Activated naive CD4-positive, alpha-beta T cell treated with anti-CD3 and anti-CD28 coated beads for 36 hours (primary cell): ENCODE results near the gene EXOC6B. TPM values are rescaled to one million over a fixed set of nuclear protein-coding genes. Genes with fewer than 3 reads are reported as not detected.

Experiments used
- CTCF ChIA-PET: fragments of 350-600 bp; sonication (Branson Sonifier 250); formaldehyde crosslinking; loops from one replicate; lab custom pipeline; 2021; ENCODE audit warnings: antibody characterized with exemption; lab: Charles Lee
- DNase-seq: peaks from one replicate; pipeline ENCODE4 v3.0.0-alpha.2; 2020
- H3K27ac Mint-ChIP-seq: one replicate; pipeline ENCODE4 v1.8.0; 2021; ENCODE audit warnings: mild to moderate bottlenecking, mixed read lengths
- H3K27me3 Mint-ChIP-seq: one replicate; pipeline ENCODE4 v1.8.0; 2021; ENCODE audit warnings: low read depth, mixed read lengths
- H3K36me3 Mint-ChIP-seq: one replicate; pipeline ENCODE4 v1.8.0; 2021; ENCODE audit warnings: low read depth, mixed read lengths
- H3K4me1 Mint-ChIP-seq: one replicate; pipeline ENCODE4 v1.8.0; 2021; ENCODE audit warnings: low read depth, mixed read lengths
- H3K4me3 Mint-ChIP-seq: one replicate; pipeline ENCODE4 v1.8.0; 2021; ENCODE audit warnings: mild to moderate bottlenecking, moderate library complexity, mixed read lengths
- H3K9me3 Mint-ChIP-seq: one replicate; pipeline ENCODE4 v1.8.0; 2021; ENCODE audit warnings: mixed read lengths
- intact Hi-C: fragments of 100-400 bp; cut with micrococcal nuclease; formaldehyde crosslinking; loops from one replicate; pipeline ENCODE4 v1.15.1; 2023
- total RNA-seq, 2 experiments: library from RNA; stranded (reverse); gene quantifications; one replicate each; pipeline ENCODE4 v1.2.3, GENCODE V29; 2021

Gene EXOC6B
- total RNA-seq, 2 experiments from 2014 or later = 6.1 to 7.5 TPM

- Mint-ChIP-seq H3K36me3 (peaks cover 14% of the 10 kb centered on the region), H3K4me1 (no peaks in the 10 kb centered on the region), H3K4me3 (no peak overlapping the region), H3K9me3 (peaks cover 29% of the 10 kb centered on the region), H3K27me3 (no peaks in the 10 kb centered on the region), H3K27ac (no peak overlapping the region)
- CTCF ChIA-PET = no interaction called here
- DNase-seq = no peak
- intact Hi-C loops = no loop called here
These were observed 436.4 kb downstream of the EXOC6B start for GRCh38 chr2:72389447-72389846.

GRCh38 chr2:72388263-72388662, 437.6 kb downstream of the EXOC6B start:
- intact Hi-C loops = no loop called here
- Mint-ChIP-seq H3K4me1 (no peaks in the 10 kb centered on the region), H3K9me3 (peaks cover 29% of the 10 kb centered on the region), H3K27me3 (no peaks in the 10 kb centered on the region), H3K4me3 (no peak overlapping the region), H3K27ac (no peak overlapping the region), H3K36me3 (peaks cover 17% of the 10 kb centered on the region)
- CTCF ChIA-PET = no interaction called here
- no peak for DNase-seq

- CTCF ChIA-PET = no interaction called here
- H3K9me3 Mint-ChIP-seq = peaks cover 24% of the 10 kb centered on the region
- no peak overlapping the region for H3K27ac Mint-ChIP-seq
- H3K4me1 Mint-ChIP-seq = no peaks in the 10 kb centered on the region
- H3K27me3 Mint-ChIP-seq = no peaks in the 10 kb centered on the region
- H3K36me3 Mint-ChIP-seq = peaks cover 9% of the 10 kb centered on the region
- no peak overlapping the region for H3K4me3 Mint-ChIP-seq
- intact Hi-C loops = no loop called here
- DNase-seq = no peak
These were observed 439.5 kb downstream of the EXOC6B start for GRCh38 chr2:72386288-72386687.

- no peaks in the 10 kb centered on the region for H3K27me3 Mint-ChIP-seq
- H3K9me3 Mint-ChIP-seq = no peaks in the 10 kb centered on the region
- no peaks in the 10 kb centered on the region for H3K4me1 Mint-ChIP-seq
- H3K4me3 Mint-ChIP-seq = no peak overlapping the region
- intact Hi-C loops = no loop called here
- CTCF ChIA-PET = no interaction called here
- no peak for DNase-seq
- H3K36me3 Mint-ChIP-seq = peaks cover 29% of the 10 kb centered on the region
- H3K27ac Mint-ChIP-seq = no peak overlapping the region
These were observed 447.0 kb downstream of the EXOC6B start for GRCh38 chr2:72378753-72379348.

- CTCF ChIA-PET = no interaction called here
- H3K4me3 Mint-ChIP-seq = no peak overlapping the region
- intact Hi-C loops = no loop called here
- H3K27me3 Mint-ChIP-seq = no peaks in the 10 kb centered on the region
- DNase-seq = no peak
- peaks cover 15% of the 10 kb centered on the region for H3K9me3 Mint-ChIP-seq
- H3K36me3 Mint-ChIP-seq = peaks cover 29% of the 10 kb centered on the region
- no peak overlapping the region for H3K27ac Mint-ChIP-seq
- no peaks in the 10 kb centered on the region for H3K4me1 Mint-ChIP-seq
These were observed 458.2 kb downstream of the EXOC6B start for GRCh38 chr2:72367530-72368225.

- Mint-ChIP-seq H3K27me3 (no peaks in the 10 kb centered on the region), H3K27ac (no peak overlapping the region), H3K4me3 (no peak overlapping the region), H3K4me1 (no peaks in the 10 kb centered on the region), H3K9me3 (no peaks in the 10 kb centered on the region), H3K36me3 (peaks cover 13% of the 10 kb centered on the region)
- CTCF ChIA-PET = no interaction called here
- DNase-seq = no peak
- intact Hi-C loops = no loop called here
These were observed 462.4 kb downstream of the EXOC6B start for GRCh38 chr2:72363406-72363805.

GRCh38 chr2:72362733-72363132, 463.1 kb downstream of the EXOC6B start:
- Mint-ChIP-seq H3K4me3 (no peak overlapping the region), H3K27ac (no peak overlapping the region), H3K27me3 (no peaks in the 10 kb centered on the region), H3K36me3 (peaks cover 13% of the 10 kb centered on the region), H3K4me1 (no peaks in the 10 kb centered on the region), H3K9me3 (no peaks in the 10 kb centered on the region)
- no peak for DNase-seq
- intact Hi-C loops = no loop called here
- CTCF ChIA-PET = no interaction called here

- Mint-ChIP-seq H3K36me3 (peaks cover 13% of the 10 kb centered on the region), H3K4me3 (no peak overlapping the region), H3K9me3 (no peaks in the 10 kb centered on the region), H3K27ac (no peak overlapping the region), H3K4me1 (no peaks in the 10 kb centered on the region), H3K27me3 (no peaks in the 10 kb centered on the region)
- intact Hi-C loops = no loop called here
- DNase-seq = no peak
- CTCF ChIA-PET = no interaction called here
These were observed 464.3 kb downstream of the EXOC6B start for GRCh38 chr2:72361521-72361920.

- no peaks in the 10 kb centered on the region for H3K4me1 Mint-ChIP-seq
- H3K36me3 Mint-ChIP-seq = peaks cover 11% of the 10 kb centered on the region
- no peak overlapping the region for H3K27ac Mint-ChIP-seq
- intact Hi-C loops = no loop called here
- no peak overlapping the region for H3K4me3 Mint-ChIP-seq
- no peaks in the 10 kb centered on the region for H3K27me3 Mint-ChIP-seq
- no peaks in the 10 kb centered on the region for H3K9me3 Mint-ChIP-seq
- DNase-seq = no peak
- CTCF ChIA-PET = no interaction called here
These were observed 464.8 kb downstream of the EXOC6B start for GRCh38 chr2:72361042-72361441.

GRCh38 chr2:72350852-72351251, 475.0 kb downstream of the EXOC6B start:
- H3K27me3 Mint-ChIP-seq = no peaks in the 10 kb centered on the region
- CTCF ChIA-PET = no interaction called here
- no peak overlapping the region for H3K4me3 Mint-ChIP-seq
- intact Hi-C loops = no loop called here
- peaks cover 10% of the 10 kb centered on the region for H3K36me3 Mint-ChIP-seq
- no peaks in the 10 kb centered on the region for H3K9me3 Mint-ChIP-seq
- H3K4me1 Mint-ChIP-seq = no peaks in the 10 kb centered on the region
- no peak overlapping the region for H3K27ac Mint-ChIP-seq
- DNase-seq = no peak

GRCh38 chr2:72349016-72349415, 476.8 kb downstream of the EXOC6B start:
- no peak for DNase-seq
- intact Hi-C loops = no loop called here
- H3K9me3 Mint-ChIP-seq = no peaks in the 10 kb centered on the region
- no peak overlapping the region for H3K27ac Mint-ChIP-seq
- H3K4me3 Mint-ChIP-seq = no peak overlapping the region
- H3K4me1 Mint-ChIP-seq = no peaks in the 10 kb centered on the region
- no peaks in the 10 kb centered on the region for H3K27me3 Mint-ChIP-seq
- CTCF ChIA-PET = interaction anchor here (1.0 kb wide), 1 partner anchor 9 kb away, joined by 3 read pairs; no protein-coding TSS in a partner anchor
- peaks cover 12% of the 10 kb centered on the region for H3K36me3 Mint-ChIP-seq

- intact Hi-C loops = no loop called here
- DNase-seq = no peak
- CTCF ChIA-PET = no interaction called here
- Mint-ChIP-seq H3K4me3 (no peak overlapping the region), H3K36me3 (peaks cover 8% of the 10 kb centered on the region), H3K27ac (no peak overlapping the region), H3K9me3 (no peaks in the 10 kb centered on the region), H3K4me1 (no peaks in the 10 kb centered on the region), H3K27me3 (no peaks in the 10 kb centered on the region)
These were observed 478.8 kb downstream of the EXOC6B start for GRCh38 chr2:72347081-72347480.

GRCh38 chr2:72341639-72342038, 484.2 kb downstream of the EXOC6B start:
- Mint-ChIP-seq H3K36me3 (peaks cover 2% of the 10 kb centered on the region), H3K4me3 (no peak overlapping the region), H3K27ac (no peak overlapping the region), H3K27me3 (no peaks in the 10 kb centered on the region), H3K9me3 (no peaks in the 10 kb centered on the region), H3K4me1 (no peaks in the 10 kb centered on the region)
- intact Hi-C loops = no loop called here
- CTCF ChIA-PET = no interaction called here
- no peak for DNase-seq
